Activated CD4-positive, alpha-beta T cell treated with anti-CD3 and anti-CD28 coated beads for 24 hours (primary cell): ENCODE results near the gene ADRB2.

Source experiments
- DNase-seq, 2 donors: peaks; one replicate each; pipeline ENCODE4 v3.0.0-alpha.2; 2020; ENCODE audit warnings: low read depth in 2 of 2

ADRB2 gene

GRCh38 chr5:148805326-148806290 is 20.8 kb upstream of the ADRB2 start:
- no peak for DNase-seq

- no peak for DNase-seq
Observed at GRCh38 chr5:148806520-148806931, 19.9 kb upstream of the ADRB2 start.

- DNase-seq = no peak
Observed at GRCh38 chr5:148807851-148808250, 18.6 kb upstream of the ADRB2 start.

- no peak for DNase-seq
Observed at GRCh38 chr5:148808864-148809642, 17.4 kb upstream of the ADRB2 start.

- DNase-seq = no peak
Observed at GRCh38 chr5:148809781-148810524, 16.5 kb upstream of the ADRB2 start.

- DNase-seq = no peak
Observed at GRCh38 chr5:148810823-148811222, 15.6 kb upstream of the ADRB2 start.

GRCh38 chr5:148811756-148812155 is 14.7 kb upstream of the ADRB2 start:
- no peak for DNase-seq

- DNase-seq = no peak
Observed at GRCh38 chr5:148815086-148815485, 11.3 kb upstream of the ADRB2 start.

- DNase-seq = no peak
Observed at GRCh38 chr5:148815578-148815977, 10.8 kb upstream of the ADRB2 start.

GRCh38 chr5:148816357-148816756 is 10.1 kb upstream of the ADRB2 start:
- no peak for DNase-seq

GRCh38 chr5:148816782-148817181 is 9.6 kb upstream of the ADRB2 start:
- DNase-seq = no peak

GRCh38 chr5:148817606-148818005 is 8.8 kb upstream of the ADRB2 start:
- no peak for DNase-seq

- DNase-seq = no peak
Observed at GRCh38 chr5:148820461-148821395, 5.7 kb upstream of the ADRB2 start.

GRCh38 chr5:148823871-148824270 is 2.5 kb upstream of the ADRB2 start:
- DNase-seq = no peak

- no peak for DNase-seq
Observed at GRCh38 chr5:148825716-148826052, 727 bp upstream of the ADRB2 start.

- no peak for DNase-seq
Observed at GRCh38 chr5:148826739-148827070, 294 bp downstream of the ADRB2 start.

- no peak for DNase-seq
Observed at GRCh38 chr5:148827723-148828122, 1.3 kb downstream of the ADRB2 start.

- no peak for DNase-seq
Observed at GRCh38 chr5:148828511-148829247, 2.3 kb downstream of the ADRB2 start.

- DNase-seq = no peak
Observed at GRCh38 chr5:148829248-148829594, 2.8 kb downstream of the ADRB2 start.

GRCh38 chr5:148829734-148830133 is 3.3 kb downstream of the ADRB2 start:
- no peak for DNase-seq

GRCh38 chr5:148830211-148830610 is 3.8 kb downstream of the ADRB2 start:
- DNase-seq = no peak
